ENCODE results near the gene YAE1. TPM values are rescaled to one million over a fixed set of nuclear protein-coding genes. Genes with fewer than 3 reads are reported as not detected.

YAE1 gene
- total and polyA plus RNA-seq, 2 experiments from 2014 or later = 29.6 to 36.3 TPM

GRCh38 chr7:39606941-39607340 lies 40.7 kb downstream of the YAE1 start:
- 100% methylated on average over 2 of the region's 2 CpGs for WGBS (ENCODE audit: low lambda C conversion rate, missing lambda C conversion rate)
- no peaks in the 10 kb centered on the region for H3K36me3 ChIP-seq (replicated peaks; ENCODE audit: insufficient read depth, low read depth)
- TF ChIP-seq EZH2phosphoT487 (IDR thresholded peaks at IDR 0.05; ENCODE audit: low read depth, severe bottlenecking, unreplicated experiment) (no peak), CTCF (IDR thresholded peaks at IDR 0.05; ENCODE audit: poor library complexity) (no peak), EZH2 (IDR thresholded peaks at IDR 0.05; ENCODE audit: borderline replicate concordance) (no peak)

GRCh38 chr7:39607865-39608264 lies 41.7 kb downstream of the YAE1 start:
- H2AFZ ChIP-seq = no peak overlapping the region
- no peak for DNase-seq (ENCODE audit: low spot score)

More at GRCh38 chr7:39606941-39607340, 40.7 kb downstream of the YAE1 start:
- H3K4me2 ChIP-seq = no peak overlapping the region
- H3K27ac ChIP-seq = no peak overlapping the region
- H3K79me2 ChIP-seq = no peaks in the 10 kb centered on the region
- no peaks in the 10 kb centered on the region for H3K9me3 ChIP-seq (ENCODE audit: low read depth)
- no peak overlapping the region for H3K4me3 ChIP-seq
- no peak overlapping the region for H2AFZ ChIP-seq
- H3K4me1 ChIP-seq (ENCODE audit: insufficient read depth) = no peaks in the 10 kb centered on the region
- no peaks in the 10 kb centered on the region for H3K27me3 ChIP-seq
- no peaks in the 10 kb centered on the region for H4K20me1 ChIP-seq (ENCODE audit: insufficient read depth, poor library complexity, severe bottlenecking)
- DNase-seq (ENCODE audit: low spot score) = no peak
- H3K9me2 ChIP-seq (replicated peaks; ENCODE audit: insufficient read depth) = no peaks in the 10 kb centered on the region

GRCh38 chr7:39608278-39608677 lies 42.1 kb downstream of the YAE1 start:
- Histone ChIP-seq H3K27me3 (no peaks in the 10 kb centered on the region), H3K79me2 (no peaks in the 10 kb centered on the region), H3K36me3 (replicated peaks; ENCODE audit: insufficient read depth, low read depth) (no peaks in the 10 kb centered on the region), H3K9me3 (ENCODE audit: low read depth) (no peaks in the 10 kb centered on the region), H2AFZ (no peak overlapping the region), H3K27ac (no peak overlapping the region), H4K20me1 (ENCODE audit: insufficient read depth, poor library complexity, severe bottlenecking) (no peaks in the 10 kb centered on the region), H3K4me2 (no peak overlapping the region), H3K9me2 (replicated peaks; ENCODE audit: insufficient read depth) (no peaks in the 10 kb centered on the region), H3K4me1 (ENCODE audit: insufficient read depth) (no peaks in the 10 kb centered on the region), H3K4me3 (no peak overlapping the region)
- WGBS (ENCODE audit: low lambda C conversion rate, missing lambda C conversion rate) = 61% methylated on average over 3 of the region's 3 CpGs
- TF ChIP-seq EZH2 (IDR thresholded peaks at IDR 0.05; ENCODE audit: borderline replicate concordance) (no peak), EZH2phosphoT487 (IDR thresholded peaks at IDR 0.05; ENCODE audit: low read depth, severe bottlenecking, unreplicated experiment) (no peak), CTCF (IDR thresholded peaks at IDR 0.05; ENCODE audit: poor library complexity) (no peak)
- DNase-seq (ENCODE audit: low spot score) = no peak

More at GRCh38 chr7:39607865-39608264, 41.7 kb downstream of the YAE1 start:
- H3K27ac ChIP-seq = no peak overlapping the region
- H3K4me2 ChIP-seq = no peak overlapping the region
- no peaks in the 10 kb centered on the region for H3K9me3 ChIP-seq (ENCODE audit: low read depth)
- WGBS (ENCODE audit: low lambda C conversion rate, missing lambda C conversion rate) = 100% methylated on average over 2 of the region's 2 CpGs
- no peaks in the 10 kb centered on the region for H3K79me2 ChIP-seq
- no peak for TF ChIP-seq EZH2phosphoT487 (IDR thresholded peaks at IDR 0.05; ENCODE audit: low read depth, severe bottlenecking, unreplicated experiment)
- TF ChIP-seq CTCF (IDR thresholded peaks at IDR 0.05; ENCODE audit: poor library complexity) = no peak
- TF ChIP-seq EZH2 (IDR thresholded peaks at IDR 0.05; ENCODE audit: borderline replicate concordance) = no peak
- no peaks in the 10 kb centered on the region for H3K9me2 ChIP-seq (replicated peaks; ENCODE audit: insufficient read depth)
- no peaks in the 10 kb centered on the region for H4K20me1 ChIP-seq (ENCODE audit: insufficient read depth, poor library complexity, severe bottlenecking)
- no peaks in the 10 kb centered on the region for H3K4me1 ChIP-seq (ENCODE audit: insufficient read depth)
- H3K4me3 ChIP-seq = no peak overlapping the region
- H3K36me3 ChIP-seq (replicated peaks; ENCODE audit: insufficient read depth, low read depth) = no peaks in the 10 kb centered on the region
- H3K27me3 ChIP-seq = no peaks in the 10 kb centered on the region
